Ishikawa (cell line): ENCODE data around the gene UFC1.

ENCODE experiments used
- CEBPB ChIP-seq: IDR thresholded peaks from 2 replicates; pipeline ENCODE4 v1.6.1; 2012
- CREB1 ChIP-seq: IDR thresholded peaks from 2 replicates; pipeline ENCODE4 v1.6.1; 2012; ENCODE audit warnings: low read depth
- EGR1 ChIP-seq: IDR thresholded peaks from 2 replicates; pipeline ENCODE4 v1.6.1; 2012
- EP300 ChIP-seq: IDR thresholded peaks from 2 replicates; pipeline ENCODE4 v1.6.1; 2012; ENCODE audit warnings: borderline replicate concordance
- FOXM1 ChIP-seq: IDR thresholded peaks from 2 replicates; pipeline ENCODE4 v1.6.1; 2012; ENCODE audit warnings: low read depth, borderline replicate concordance
- NFIC ChIP-seq: IDR thresholded peaks from 2 replicates; pipeline ENCODE4 v1.6.1; 2012
- RAD21 ChIP-seq: IDR thresholded peaks from 2 replicates; pipeline ENCODE4 v1.6.1; 2012; ENCODE audit warnings: low read depth
- TAF1 ChIP-seq: IDR thresholded peaks from 2 replicates; pipeline ENCODE4 v1.6.1; 2012; ENCODE audit warnings: low read depth, mild to moderate bottlenecking
- TCF12 ChIP-seq: IDR thresholded peaks from 2 replicates; pipeline ENCODE4 v1.6.1; 2012; ENCODE audit warnings: low read depth
- TEAD4 ChIP-seq: IDR thresholded peaks from 2 replicates; pipeline ENCODE4 v1.6.1; 2012
- YY1 ChIP-seq: IDR thresholded peaks from 2 replicates; pipeline ENCODE4 v1.6.1; 2012; ENCODE audit warnings: low read depth
- ZBTB7A ChIP-seq: IDR thresholded peaks from 2 replicates; pipeline ENCODE4 v1.6.1; 2012; ENCODE audit warnings: low read depth
- TF ChIP-seq, protein P1 (sequence below): IDR thresholded peaks from 2 replicates; pipeline ENCODE4 v1.6.1; 2012
- TF ChIP-seq, protein P2 (sequence below): IDR thresholded peaks from 2 replicates; pipeline ENCODE4 v1.6.1; 2012
- TF ChIP-seq, protein P3 (sequence below): IDR thresholded peaks from 2 replicates; pipeline ENCODE4 v1.6.1; 2012; ENCODE audit warnings: low read depth, mild to moderate bottlenecking

The UFC1 gene

GRCh38 chr1:161145832-161146231 lies 7.9 kb upstream of the UFC1 start:
- TF ChIP-seq NFIC: no peak
- TF ChIP-seq, protein P1, sequence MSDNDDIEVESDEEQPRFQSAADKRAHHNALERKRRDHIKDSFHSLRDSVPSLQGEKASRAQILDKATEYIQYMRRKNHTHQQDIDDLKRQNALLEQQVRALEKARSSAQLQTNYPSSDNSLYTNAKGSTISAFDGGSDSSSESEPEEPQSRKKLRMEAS: no peak
- no peak for TF ChIP-seq TCF12
- TF ChIP-seq TEAD4: no peak
- TF ChIP-seq, protein P2, sequence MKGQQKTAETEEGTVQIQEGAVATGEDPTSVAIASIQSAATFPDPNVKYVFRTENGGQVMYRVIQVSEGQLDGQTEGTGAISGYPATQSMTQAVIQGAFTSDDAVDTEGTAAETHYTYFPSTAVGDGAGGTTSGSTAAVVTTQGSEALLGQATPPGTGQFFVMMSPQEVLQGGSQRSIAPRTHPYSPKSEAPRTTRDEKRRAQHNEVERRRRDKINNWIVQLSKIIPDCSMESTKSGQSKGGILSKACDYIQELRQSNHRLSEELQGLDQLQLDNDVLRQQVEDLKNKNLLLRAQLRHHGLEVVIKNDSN: no peak
- TF ChIP-seq, protein P3, sequence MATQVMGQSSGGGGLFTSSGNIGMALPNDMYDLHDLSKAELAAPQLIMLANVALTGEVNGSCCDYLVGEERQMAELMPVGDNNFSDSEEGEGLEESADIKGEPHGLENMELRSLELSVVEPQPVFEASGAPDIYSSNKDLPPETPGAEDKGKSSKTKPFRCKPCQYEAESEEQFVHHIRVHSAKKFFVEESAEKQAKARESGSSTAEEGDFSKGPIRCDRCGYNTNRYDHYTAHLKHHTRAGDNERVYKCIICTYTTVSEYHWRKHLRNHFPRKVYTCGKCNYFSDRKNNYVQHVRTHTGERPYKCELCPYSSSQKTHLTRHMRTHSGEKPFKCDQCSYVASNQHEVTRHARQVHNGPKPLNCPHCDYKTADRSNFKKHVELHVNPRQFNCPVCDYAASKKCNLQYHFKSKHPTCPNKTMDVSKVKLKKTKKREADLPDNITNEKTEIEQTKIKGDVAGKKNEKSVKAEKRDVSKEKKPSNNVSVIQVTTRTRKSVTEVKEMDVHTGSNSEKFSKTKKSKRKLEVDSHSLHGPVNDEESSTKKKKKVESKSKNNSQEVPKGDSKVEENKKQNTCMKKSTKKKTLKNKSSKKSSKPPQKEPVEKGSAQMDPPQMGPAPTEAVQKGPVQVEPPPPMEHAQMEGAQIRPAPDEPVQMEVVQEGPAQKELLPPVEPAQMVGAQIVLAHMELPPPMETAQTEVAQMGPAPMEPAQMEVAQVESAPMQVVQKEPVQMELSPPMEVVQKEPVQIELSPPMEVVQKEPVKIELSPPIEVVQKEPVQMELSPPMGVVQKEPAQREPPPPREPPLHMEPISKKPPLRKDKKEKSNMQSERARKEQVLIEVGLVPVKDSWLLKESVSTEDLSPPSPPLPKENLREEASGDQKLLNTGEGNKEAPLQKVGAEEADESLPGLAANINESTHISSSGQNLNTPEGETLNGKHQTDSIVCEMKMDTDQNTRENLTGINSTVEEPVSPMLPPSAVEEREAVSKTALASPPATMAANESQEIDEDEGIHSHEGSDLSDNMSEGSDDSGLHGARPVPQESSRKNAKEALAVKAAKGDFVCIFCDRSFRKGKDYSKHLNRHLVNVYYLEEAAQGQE: no peak
- no peak for TF ChIP-seq ZBTB7A
- no peak for TF ChIP-seq FOXM1
- TF ChIP-seq CEBPB: no peak
- TF ChIP-seq TAF1: no peak

- TF ChIP-seq CEBPB (no peak), YY1 (no peak), EP300 (no peak), TCF12 (no peak), NFIC (no peak), TEAD4 (no peak), RAD21 (no peak), TAF1 (no peak), CREB1 (no peak), ZBTB7A (no peak), EGR1 (no peak), FOXM1 (no peak)
- TF ChIP-seq, protein P2: no peak
- TF ChIP-seq, protein P3: no peak
- TF ChIP-seq, protein P1: no peak
These were observed 602 bp upstream of the UFC1 start for GRCh38 chr1:161153176-161153575.

GRCh38 chr1:161157867-161158266 lies 4.1 kb downstream of the UFC1 start:
- TF ChIP-seq RAD21: no peak
- TF ChIP-seq CEBPB: no peak
- TF ChIP-seq, protein P3: no peak
- no peak for TF ChIP-seq TAF1
- no peak for TF ChIP-seq EGR1
- TF ChIP-seq, protein P1: no peak
- no peak for TF ChIP-seq EP300
- TF ChIP-seq TCF12: no peak
- TF ChIP-seq NFIC: no peak

- TF ChIP-seq CREB1: no peak
- TF ChIP-seq FOXM1: no peak
- TF ChIP-seq YY1: no peak
- TF ChIP-seq NFIC: no peak
These were observed 4.7 kb downstream of the UFC1 start for GRCh38 chr1:161158316-161159010.
